Measurements from ENCODE around the gene TTC3.

- TF ChIP-seq POLR2A (IDR thresholded peaks at IDR 0.05; ENCODE audit: low read depth, low read length), result no peak
- TF ChIP-seq TAF1 (IDR thresholded peaks at IDR 0.05; ENCODE audit: low read depth, low read length), result no peak
- no peak for TF ChIP-seq POLR2AphosphoS5 (IDR thresholded peaks at IDR 0.05; ENCODE audit: low read depth, low read length)
- no peak for TF ChIP-seq SPI1 (IDR thresholded peaks at IDR 0.05; ENCODE audit: low read depth, low read length)
- no peak for TF ChIP-seq PAX5 (IDR thresholded peaks at IDR 0.05; ENCODE audit: insufficient read depth, low read length, severe bottlenecking)
Measured at GRCh38 chr21:37159949-37160348, 86.9 kb downstream of the TTC3 start.

Data from GM12891 (cell line).